Body of pancreas (tissue), 4 donors: ENCODE measurements around the gene PROCR.

Source experiments
- CTCF ChIP-seq, 7 experiments: fragments of 450-650 bp in 4 of 7; fragments of 200-600 bp in 3 of 7; sonication (generic) in 3 of 7; IDR thresholded peaks; one replicate each; pipeline ENCODE4 v1.5.1; 2016 to 2019; ENCODE audit warnings: antibody characterized with exemption in 7 of 7
- POLR2A ChIP-seq, 3 donors: fragments of 450-650 bp; IDR thresholded peaks; one replicate each; pipeline ENCODE4 v1.6.1; 2016; ENCODE audit warnings: antibody characterized with exemption in 3 of 3, mild to moderate bottlenecking in 2 of 3

GRCh38 chr20:35133735-35134134, 38.1 kb upstream of the PROCR start:
- TF ChIP-seq POLR2A (IDR thresholded peaks at IDR 0.05) (no peak), CTCF (IDR thresholded peaks at IDR 0.05) (no peak)
